ENCODE measurements around the gene COA8.

Gene COA8

DNA sequence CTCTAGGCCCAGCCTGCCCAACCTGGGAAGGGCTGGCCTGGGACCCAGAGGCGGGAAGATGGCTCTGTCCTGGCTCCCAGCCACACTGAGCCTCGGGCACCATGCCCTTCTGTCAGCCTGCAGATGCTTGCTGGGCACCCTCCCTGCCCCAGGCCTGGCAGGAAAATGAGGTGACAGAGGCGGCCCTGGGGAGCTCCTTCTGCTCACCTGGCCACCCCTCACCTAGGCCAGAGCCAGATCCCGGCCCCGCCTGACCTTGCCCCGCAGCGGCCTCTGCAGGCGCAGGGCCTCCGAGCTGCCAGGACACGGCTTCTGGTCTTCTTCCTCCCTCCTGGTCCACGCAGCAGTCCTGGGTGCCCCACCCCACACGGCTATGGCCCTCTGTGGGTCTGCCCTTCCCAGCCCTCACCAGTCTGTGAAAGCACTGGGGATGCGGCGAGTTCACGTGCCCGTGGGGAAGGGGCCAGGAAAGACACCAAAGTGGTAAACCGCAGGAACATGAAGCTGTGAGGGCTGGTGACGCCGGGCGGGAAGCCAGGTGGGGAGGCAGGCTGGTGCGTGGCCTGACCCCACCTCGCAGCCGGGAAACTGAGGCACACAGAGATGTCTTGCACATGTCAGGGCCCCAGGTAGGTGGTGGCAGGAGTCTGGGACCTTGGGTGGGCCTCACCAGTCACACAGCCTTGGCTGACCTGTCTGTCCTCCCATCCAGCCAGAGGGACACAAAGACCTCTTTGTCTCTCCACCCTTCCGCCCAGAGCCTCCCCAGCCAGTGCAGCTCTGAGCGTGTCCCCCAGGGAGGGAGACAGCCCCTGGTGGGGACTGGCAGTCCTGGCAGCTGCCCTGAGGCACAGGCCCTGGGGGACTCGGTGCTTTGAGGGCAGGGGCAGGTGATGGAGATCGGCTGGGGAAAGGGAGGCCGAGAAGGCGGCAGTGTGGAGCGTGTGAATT lies 13.1 kb upstream of the COA8 start:
- no peak for DNase-seq

DNA sequence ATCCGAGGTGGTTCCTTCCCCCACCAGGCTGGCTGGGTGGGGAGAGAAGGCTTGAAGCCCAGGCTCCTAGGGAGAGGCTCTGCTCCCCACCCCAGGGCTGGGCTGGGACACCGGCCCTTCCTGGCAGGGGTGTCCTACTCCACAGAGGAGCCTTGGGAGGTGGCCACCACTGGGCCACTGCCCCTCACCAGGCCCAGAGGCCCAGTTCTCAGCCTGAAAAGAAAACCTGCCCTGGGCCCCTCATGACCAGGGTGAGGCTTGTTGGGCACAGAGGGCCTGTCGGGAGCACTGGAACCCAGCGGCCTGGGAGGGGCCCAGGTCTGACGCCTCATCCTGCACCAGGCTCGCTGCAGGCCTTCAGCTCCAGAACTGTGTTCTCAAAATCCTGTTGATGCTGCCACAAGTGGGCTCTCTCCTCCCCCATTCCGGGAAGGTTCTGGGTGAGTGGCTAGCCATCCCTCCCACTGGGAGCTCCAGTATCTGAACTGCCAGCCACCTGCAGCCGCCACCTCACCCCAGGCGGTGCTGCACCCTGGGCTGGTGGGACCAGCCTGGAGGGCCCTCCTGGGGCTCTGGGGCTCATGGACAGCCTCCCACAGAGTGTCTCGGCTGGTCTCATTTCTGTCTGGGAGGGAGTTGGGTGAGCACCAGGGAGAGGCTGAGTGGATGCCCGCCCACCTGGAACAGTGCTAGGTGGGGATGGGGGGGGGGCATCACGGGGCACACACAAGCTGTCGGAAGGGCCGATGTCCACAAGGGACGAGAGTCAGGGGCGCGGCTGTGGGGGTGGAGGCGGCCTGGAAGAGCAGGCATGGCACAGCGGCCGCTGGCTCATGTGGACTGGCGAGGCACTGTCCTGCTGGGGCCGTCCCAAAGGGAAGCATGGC lies 12.1 kb upstream of the COA8 start:
- DNase-seq: no peak

DNA sequence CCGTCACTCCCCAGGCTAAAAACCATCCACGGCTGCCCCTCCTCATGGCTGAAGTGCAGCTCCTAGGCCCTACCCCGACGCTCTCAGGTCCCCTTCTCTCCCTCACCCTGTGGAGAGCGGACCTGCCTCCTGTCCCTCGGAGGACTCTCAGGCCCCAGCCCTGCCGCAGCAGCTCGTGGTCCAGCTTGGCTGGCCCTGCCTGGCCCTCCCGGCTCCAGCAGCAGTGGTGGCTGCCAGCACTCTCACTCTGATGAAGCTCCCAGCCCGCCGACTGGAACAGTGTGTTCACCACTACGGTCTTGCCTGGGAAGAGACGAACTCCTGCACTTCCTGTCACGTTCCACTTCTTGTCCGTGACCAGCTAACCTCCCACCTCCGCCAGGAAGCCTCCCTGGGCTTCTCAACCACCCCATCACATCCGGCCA lies 11.4 kb upstream of the COA8 start:
- DNase-seq: no peak

DNA sequence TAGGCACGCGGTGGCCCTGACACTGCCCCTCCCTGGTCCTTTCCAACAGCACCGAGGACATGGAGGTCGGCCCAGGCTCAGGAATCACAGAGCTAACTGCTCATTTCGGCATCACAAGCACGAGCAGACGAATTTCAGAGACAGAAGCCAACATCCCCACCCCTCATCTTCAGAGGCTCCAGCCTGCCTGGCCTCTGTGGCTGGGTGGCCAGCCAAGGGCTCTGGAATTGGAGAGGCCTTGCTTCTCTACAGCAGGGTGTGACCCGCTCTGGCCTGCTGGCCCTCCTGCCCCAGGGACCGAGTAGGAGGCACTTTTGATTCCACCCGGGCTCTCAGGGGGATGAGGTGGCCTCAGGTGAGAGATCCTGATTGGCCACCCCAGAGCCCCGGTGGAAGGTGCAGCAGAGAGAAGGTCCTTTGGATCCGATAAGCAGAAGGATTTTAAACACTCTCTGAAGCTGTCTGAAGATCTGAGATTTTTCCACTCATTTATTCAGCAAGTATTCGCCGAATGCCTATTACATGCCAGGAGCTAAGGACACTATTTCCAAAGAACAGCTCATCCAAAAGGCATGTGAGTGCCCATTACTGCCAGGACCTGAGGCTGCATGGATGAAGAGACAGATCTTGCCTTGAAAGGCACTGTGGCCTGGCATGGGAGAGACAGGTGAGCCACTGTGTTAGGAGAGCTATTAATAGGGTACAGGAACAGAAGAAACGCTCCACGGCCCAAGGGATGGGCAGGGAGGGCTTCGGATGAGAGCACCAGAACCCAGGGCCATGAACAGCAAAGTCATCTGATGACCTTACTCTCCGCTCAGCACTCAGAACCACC lies 10.5 kb upstream of the COA8 start:
- no peak for DNase-seq

DNA sequence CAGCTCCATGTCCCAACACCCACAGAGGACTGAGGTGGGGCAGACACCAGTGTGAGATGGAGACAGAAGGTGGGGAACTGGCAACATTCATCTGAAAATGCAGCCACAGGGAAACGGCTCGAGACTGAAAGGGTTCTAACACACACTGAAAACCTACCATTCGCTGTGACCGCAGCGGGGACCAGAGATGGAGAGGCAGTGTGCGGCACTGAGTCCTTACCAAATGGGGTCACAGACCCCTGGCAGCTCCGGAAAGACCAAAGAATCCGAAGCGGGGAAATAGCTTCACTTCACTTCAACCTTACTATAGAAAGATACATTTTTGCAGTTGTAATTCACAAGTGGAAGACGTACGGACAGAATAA lies 9.9 kb upstream of the COA8 start:
- DNase-seq: no peak

DNA sequence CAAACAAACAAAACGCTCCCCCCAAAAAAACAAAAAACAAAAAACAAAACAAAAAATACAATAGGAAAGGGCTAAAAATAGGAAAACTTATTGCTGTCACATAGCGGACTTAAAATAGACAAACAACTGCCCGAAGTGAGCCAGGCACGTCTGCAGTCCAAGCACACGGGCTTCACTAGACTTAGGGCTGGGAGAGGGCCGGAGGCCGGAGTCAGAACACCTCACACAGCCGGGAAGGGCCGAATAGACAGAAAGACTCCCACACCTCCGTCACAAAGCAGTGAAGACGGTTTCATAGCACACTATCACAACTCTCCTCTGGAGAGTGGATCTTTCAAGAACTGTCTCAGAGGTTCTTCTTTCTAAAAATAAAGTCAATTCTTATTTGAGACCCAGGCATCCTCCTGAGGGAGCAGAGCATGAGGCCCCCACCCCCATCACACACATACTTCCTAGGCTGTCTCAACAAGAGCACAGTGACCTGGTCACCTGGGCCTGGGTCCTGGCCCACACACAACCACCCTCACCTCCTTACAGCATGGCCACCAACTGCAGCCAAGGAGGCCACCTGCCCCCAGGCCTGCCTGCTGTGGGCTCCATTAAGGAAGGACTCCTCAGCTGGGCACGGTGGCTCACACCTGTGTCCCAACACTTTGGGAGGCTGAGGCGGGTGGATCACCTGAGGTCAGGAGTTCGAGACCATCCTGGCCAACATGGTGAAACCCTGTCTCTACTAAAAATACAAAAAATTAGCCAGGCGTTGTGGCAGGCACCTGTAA lies 7.0 kb upstream of the COA8 start:
- no peak for DNase-seq

DNA sequence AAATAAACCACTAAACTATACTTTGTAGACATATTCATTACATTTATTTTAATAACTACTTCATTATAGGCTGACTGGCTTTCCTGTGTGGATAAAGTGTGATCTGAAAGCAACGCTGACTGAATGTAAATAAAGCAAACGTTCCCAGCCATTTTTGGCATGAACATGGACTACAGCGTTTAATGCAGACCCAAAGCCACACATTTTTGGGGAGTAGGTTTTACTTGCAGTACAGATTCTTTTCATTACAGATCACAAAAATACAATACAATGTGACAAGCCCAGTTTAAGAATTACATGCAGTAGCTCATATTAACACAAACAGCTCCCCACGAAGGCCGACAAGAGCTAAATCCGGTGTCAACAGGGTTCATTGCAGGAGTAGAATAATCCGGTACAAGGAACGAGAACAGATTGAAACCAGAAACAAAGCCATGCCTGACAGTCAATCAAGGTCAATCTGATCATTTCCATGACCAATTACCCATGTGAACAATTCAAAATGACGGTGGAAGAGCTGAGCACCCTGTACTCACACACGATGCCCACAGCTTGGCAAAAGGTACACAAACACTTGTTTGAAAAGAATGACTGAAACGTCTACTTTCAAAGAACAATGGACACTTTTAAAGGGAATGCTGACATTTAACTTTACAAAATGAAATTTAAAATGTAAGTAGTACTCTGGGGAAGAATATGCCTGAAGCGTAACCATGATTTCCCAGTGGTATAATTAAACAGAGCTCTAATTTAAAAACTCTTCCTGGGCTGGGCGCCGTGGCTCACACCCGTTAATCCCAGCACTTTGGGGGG lies 5.6 kb upstream of the COA8 start:
- DNase-seq: no peak

DNA sequence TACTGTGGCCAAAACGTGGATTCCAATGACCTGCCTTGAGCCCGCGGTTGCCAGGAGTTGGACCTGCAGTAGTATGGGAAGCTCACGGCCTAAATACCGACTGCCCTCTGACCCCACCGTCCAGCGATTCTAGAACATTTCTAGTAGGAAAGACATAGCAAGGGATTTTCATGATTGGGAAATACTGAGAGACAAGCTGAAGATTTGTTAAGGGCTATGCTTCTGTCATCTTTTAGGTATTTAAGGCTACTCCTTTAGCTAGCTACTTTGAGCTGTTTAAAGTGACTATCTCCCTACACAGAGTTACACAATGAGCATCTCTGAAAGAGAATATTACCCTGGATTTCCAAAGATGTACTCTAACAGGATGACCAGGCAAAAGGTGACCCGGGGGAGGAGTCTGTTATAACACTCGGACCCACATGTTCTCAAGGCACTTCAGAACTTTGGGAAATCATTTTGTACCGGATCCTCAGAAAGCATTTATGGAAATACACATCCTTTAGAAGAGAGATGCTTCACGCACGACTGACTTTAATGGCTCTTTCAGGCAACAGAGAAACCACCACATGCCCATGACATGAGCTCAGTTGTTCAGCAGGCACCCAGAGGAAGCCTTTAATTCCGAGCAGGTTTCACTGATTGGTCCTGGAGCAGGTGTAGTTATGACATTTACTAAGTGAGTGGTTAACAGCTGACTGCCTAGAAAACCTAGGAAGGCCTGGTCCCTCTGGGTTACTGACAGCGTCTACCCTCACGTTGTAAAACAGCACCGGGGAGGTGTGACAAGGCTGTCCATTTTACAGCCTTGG lies 4.5 kb upstream of the COA8 start:
- DNase-seq: peak in 1 of 2 donors; percentile 44

DNA sequence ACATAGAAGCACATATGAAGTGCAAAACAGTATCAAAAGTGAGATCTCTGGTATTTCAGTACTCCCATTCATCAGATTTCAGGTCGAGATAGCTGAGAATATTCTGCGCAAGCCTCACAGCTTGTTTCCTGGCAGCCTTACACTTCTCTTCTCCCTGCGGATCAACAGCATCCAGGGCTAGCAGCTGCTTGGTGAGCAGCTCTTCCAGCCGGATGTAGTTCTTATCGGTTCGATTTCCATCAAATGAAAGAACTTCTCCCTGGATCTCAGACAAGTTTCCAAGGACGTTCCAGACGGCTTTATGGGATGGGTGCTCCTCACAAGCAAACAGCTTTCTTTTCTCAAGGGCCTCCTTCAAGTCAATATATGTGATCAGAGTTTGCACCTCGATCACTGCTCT lies 3.0 kb upstream of the COA8 start:
- DNase-seq: no peak

DNA sequence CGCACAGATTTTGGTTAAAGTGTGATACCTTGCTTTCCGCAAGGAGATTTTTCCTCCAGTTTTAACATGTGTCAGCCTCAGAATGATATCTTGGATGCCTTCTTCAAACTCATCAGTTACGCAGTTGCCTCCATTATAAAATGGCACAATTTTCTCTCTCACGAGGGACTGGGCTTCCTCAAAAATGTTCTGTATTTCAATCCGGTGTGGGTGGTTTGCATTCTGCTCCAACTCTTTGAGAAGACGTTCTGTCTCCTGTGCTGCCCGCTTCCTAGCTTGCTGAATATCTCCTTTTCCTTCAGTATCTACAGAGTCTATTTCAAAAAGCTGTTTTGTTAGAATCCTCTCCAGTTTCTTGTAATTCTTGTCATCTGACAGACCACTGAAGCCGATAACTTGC lies 2.1 kb upstream of the COA8 start:
- DNase-seq: peak; percentile 45 to 61

DNA sequence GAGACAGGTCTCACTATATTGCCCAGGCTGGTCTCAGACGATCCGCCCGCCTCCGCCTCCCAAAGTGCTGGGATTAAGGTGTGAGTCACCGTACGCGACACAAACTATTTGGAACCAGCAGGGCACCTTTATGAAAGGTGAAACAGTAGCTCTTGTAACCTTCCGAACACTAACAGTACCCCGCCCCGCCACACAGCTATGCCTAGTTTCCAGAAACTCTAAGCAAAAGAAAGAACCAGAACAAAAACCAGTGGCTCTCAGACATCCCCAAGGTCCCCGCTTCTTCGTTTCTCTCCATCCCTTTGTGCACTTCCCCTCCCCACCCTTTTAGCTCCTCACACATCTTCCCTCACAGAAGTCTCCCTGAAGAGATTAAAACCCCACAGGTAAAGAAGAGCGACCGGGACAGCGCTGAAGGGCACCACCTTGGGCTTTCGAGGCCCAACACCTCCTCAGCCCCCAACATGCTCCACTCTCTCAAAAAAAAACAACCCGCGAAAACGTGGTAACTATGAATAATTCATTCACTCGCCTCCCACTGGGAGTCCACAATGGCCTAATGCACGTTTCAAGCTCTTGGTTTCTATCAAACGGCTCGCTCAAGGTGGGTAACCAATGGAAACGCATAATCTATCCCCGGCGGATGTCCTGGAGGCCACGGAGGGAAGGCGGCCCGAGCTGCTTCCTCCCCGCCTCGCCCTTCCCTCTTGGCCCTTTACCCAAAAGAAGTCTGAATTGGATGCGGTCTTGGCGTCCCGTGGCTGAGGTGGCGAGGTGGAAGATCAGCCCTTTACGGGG lies 1.2 kb upstream of the COA8 start:
- DNase-seq: peak; percentile 24 to 26

DNA sequence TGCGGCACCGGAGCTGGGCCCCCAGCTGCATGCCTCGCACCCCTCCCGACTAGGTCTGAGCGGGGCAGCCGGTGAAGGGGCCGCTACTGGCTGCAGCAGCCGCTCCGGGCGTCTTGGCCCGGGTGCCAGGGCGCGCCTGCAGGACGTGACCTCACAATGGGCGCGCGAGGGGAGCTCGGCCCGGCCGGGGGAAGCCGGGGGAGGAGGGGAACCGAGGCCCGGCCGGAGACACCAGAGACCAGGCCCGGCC lies 656 bp upstream of the COA8 start:
- peak in 1 of 2 donors; percentile 39 for DNase-seq

DNA sequence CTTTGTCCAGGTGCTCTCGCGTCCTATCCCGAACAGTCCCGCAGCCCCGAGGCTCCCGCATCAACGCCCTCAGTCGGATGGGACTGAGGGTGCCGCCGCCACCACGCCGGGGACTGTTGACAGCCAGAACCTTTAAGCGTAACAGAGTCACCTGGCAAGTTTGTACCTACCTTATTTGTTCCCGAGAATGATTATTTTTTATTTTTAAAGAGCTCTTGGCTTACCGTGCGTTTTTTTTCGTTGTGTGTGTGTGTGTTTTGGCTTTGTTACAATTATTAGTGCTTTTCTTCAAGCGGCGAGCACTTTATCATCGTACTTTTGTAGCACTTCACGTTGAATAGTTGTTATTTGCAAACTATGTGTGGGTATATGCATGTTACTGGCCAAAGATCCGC lies 463 bp downstream of the COA8 start:
- no peak for DNase-seq

DNA sequence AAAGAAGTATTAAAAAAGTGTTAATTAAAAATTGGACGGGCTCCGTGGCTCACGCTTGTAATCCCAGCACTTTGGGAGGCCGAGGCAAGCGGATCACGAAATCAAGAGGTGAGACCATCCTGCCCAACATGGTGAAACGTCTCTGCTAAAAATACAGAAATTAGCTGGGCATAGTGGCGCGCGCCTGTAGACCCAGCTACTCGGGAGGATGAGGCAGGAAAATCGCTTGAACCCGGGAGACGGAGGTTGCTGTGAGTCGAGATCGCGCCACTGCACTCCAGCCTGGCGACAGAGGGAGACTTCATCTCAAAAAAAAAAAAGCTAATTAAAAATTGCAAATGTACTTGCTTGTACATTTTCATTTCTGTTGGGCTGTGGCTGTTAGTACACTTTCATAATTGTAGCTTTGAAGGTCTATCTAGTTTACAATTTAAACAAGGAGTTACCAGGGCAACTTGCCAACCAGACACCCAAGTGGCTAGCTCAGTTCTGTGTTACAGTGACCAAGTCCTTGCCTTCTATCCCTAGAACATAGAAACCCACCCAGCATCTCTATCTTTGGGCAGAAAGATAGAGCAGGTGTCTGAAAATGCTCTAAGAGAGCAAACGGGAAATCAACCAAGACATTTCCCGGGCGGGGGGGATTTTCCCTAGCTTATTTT lies 1.2 kb downstream of the COA8 start:
- no peak for DNase-seq

DNA sequence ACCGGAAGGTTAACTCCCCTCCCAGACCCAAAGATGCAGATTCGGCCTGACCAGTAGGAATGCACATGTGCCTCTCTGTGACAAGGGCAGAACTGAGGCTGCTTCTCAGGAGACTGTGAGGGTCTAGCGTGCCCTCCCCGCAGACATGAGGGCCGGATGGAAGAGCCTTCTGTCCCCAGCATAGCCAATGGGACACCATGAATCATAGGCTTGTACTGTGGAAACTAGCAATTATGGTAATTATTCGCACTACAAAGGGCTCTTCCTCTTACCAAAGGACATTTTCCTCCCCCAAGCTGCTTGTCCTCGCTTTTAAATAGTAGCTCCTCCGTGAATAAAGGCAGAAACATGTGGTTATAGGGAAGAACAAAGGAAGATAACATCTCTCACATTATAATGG lies 6.2 kb downstream of the COA8 start:
- no peak for DNase-seq

DNA sequence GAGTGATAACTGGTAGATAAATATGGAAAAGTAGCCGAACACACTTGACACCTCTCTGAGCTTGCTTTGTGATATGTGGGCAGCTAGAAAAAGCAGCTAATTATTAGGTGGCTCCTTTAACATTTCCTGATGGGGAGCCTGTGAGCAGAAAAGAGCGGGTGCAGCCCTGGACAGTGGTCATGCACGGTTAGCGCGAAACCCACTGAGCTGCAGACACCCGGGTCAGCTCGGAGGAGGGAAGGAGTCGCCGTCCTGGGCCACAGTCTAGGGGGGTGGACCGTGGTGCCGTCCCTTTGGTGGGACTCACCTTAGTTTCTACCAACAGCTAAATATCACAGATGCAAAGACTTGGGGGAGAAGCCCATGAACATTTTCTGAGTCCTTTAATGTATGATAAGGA lies 6.6 kb downstream of the COA8 start:
- DNase-seq: no peak

DNA sequence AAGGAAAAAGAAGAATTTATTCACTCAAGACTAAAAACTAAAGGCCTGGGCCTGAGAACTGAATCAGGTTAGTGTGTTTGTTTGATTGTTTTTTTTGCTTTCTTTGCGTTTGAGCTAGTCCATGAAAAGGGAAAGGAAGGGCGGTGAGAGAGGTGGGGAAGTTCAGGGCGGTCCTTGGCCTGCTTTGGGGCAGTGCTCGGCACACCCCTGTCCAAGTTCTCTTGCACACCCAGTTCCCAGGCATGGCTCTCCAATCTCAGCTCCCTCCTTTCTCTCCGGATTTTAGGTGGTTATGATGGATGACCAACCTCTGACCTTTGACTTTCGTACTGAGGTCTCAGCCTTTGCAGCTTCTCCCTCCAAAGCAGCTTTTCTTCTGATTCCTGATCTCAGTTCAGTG lies 11.3 kb downstream of the COA8 start:
- no peak for DNase-seq

DNA sequence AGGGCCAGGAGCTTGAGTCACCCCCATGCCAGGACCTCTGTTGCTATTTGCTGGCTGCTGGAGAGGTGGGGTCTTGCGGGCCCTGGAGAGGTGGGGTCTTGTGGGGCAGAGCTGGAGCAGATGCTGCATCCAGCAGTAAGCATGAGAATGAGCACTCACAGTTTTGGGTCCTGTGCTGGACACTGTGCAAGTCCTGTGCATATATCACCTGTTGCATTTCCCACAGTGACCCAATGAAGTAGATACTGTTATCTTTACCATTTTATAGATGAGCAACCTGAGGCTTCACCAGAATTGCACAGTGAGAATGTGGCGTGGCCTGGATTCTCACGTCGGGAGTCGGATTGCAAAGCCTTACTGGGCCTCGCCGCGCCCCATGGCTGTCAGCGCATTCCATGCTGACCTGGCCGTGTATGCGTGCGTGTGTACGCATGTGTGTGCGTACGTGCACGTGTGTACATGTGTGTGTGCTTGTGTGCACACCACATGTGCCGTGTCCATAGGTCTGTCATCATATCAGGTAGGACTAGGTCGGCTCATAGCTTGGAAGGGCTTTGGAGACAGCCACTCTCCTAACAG lies 12.0 kb downstream of the COA8 start:
- DNase-seq: no peak
